Stimulated activated CD4-positive, alpha-beta T cell treated with anti-CD3 and anti-CD28 coated beads, Interleukin-1b, Interleukin-23, amount 100 ng/mL, for 24 hours (primary cell): ENCODE measurements around the gene TOB2.

Experiments used
- DNase-seq, 4 experiments: peaks; one replicate each; pipeline ENCODE4 v3.0.0-alpha.2; 2020; ENCODE audit warnings: low read depth in 4 of 4, low spot score in 1 of 4

TOB2 gene, protein sequence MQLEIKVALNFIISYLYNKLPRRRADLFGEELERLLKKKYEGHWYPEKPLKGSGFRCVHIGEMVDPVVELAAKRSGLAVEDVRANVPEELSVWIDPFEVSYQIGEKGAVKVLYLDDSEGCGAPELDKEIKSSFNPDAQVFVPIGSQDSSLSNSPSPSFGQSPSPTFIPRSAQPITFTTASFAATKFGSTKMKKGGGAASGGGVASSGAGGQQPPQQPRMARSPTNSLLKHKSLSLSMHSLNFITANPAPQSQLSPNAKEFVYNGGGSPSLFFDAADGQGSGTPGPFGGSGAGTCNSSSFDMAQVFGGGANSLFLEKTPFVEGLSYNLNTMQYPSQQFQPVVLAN

DNA sequence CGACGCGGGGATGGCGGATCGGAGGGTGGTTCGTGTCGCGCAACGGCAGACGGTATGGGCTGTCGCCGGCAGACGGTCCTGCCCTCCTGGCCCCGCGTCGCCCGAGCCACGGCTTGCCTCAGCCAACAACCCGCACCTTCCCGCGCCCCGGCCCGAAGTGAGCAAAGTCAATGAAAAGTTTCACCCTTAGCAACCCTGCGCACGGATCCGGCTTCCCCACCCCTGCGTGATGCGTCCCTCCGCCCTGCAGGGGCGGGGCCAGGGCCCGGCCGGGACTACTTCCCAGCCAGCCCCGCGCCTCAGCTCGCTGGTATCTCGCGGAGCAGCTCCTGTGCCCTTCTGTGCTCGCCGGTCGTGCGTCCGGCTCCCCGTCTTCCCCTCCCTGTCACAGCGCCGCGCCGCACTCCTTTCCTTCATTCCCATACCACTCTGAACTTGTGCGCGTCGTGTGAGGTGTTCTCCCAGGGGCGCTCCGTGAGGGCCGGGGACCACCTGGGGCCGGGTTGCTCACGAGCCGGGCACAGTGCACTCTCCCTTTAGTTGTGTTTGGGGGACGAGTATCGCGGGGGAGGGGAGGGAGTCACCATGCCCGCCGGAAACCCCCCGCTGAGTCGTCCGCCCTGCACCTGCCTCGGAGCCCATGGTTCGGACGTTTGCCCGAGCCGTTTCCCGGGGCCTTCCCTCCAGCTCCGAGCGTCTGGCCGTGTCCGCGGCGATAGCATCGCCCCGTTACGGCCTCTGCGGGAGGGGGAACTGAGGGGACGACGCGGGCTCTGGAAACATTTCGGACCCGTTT lies at the start of gene TOB2:
Gene TOB2 (minus strand): TSS at position 163 of the 796 bp plus-strand sequence. CDS start 9,456 bp downstream, outside the sequence.
- peak; percentile 79 to 92 (median 92) for DNase-seq

DNA sequence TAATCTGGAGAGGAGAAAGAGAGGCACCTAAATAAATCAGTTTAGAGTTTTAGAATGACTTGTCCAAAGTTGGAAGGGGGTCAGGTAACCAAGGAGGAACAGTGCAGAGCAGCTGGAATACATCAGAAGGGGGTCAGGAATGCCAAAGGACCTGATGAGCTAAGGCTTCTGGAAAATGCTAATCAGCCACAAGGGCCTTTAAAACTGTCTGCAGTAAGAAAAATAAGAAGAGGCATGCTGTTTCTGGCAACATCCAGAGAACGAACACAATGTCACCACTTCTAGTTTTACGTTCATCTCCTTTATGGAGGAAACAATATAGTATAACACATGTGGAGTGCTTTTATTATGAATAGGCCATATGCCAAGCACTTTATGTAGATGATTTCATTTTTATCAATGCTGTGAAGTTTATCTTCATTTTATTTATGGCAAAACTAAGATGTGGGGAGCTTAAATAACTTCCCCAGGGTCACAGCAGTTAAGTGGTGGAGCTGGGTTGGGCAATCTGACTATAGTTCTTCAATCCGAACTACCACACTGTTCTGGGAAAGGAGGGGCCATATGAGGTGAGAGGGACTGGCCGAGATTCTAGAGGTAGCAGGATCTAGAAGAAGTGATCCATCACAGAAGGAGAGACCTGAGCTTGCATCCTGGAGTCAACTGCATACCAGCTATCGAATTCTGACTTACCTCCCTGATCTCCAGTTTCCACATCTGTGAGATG lies 44.9 kb upstream of the TOB2 start:
- DNase-seq = no peak

DNA sequence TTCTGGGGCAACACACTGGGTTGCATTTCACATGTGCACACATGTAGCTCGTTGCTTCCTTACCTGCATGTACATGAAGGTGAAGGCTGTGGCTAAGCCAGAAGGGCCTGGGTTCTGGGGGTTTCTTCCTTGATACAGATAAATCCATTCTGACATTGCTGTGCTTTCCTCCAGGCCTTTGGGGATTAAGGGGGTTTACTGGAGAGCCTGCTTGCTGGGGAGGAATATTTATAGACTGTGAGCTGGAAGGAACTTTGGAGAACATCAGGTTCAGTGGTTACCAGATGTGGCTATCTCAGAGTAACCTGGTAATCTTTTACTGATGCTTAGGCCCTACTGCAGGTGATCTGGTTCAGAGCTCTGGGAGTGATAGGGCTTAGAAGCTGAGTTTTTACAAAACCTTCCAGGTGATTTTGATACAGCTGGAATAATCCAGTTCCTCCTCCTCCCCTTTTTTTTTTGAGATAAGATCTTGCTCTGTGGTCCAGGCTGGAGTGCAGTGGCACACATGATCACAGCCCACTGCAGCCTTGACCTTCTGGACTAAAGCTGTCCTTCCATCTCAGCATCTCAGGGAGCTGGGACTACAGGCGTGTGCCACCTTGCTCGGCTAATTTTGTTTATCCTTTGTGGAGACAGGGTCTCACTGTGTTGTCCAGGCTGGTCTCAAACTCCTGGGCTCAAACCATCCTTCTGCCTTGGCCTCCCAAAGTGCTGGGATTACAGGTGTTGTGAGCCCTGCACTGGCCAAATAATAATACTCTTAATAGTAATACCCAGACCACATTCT lies 42.2 kb upstream of the TOB2 start:
- DNase-seq = no peak

DNA sequence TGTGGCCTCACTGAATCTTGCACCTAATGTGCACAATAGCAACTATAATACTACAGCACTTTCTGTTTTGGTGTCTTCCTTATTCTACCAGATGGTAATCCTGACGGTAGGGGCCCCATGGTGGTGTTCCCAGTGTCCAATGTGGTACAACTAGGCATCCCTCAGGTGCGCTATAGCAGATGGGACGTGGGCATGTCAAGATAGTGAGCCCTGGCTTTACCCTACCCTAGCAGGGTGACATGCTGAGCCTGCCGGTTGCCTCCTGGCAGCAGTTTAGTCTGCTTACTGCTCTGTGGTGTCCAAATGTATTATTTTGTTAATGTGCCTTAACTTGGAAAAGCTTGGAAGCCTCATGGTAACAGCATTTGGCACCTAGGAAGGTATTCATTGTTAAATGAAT lies 41.5 kb upstream of the TOB2 start:
- DNase-seq = no peak

DNA sequence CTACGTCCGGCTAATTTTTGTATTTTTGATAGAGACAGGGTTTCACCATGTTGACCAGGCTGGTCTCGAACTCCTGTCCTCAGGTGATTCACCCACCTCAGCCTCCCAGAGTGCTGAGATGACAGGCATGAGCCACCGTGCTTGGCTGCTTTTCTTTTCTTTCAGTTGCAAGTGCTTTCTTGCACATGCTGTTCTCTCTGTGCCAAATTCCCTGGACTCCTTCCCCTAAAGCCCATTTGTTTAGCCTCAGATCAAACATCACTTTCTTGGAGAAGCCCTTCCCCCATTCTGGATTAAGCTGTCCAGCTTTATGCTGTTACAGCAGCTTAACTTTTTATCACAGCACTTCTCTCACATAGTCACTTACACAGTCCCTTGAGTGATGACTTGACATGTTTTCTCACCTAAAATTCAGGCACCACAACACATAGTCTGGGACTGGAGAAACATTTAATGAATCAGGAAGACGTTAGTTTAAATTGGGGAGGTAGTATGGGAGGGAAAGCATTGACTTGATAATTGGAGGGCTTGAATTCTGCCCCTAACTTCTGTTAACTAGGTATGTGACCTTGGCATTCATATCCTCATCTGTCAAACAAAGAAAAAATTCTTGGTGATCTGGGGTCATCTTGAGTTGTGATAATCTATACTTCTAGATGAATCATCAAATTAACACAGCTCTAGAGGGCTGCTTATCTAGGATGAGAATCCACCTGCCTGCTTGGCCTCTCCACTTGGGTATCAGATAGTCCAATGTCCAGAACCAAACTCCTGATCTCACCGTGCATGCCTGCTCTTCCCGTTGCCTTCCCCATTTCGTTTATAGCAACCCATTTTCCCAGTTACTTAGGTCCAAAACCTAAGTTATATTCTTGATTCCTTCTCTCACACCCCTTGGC lies 40.7 kb upstream of the TOB2 start:
- DNase-seq = no peak

DNA sequence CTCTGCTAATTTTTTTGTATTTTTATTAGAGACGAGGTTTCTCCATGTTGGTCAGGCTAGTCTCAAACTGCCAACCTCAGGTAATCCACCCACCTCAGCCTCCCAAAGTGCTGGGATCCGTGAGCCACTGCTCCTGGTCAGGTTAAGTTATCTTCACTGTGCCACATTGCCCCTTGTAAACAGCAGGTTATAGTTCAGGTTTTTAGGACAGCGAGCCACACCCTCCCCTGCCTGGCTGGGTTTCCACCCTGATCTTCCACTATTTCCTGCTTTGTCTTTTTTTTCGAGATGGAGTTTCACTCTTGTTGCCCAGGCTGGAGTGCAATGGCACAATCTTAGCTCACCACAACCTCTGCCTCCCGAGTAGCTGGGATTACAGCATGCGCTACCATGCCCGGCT lies 38.4 kb upstream of the TOB2 start:
- DNase-seq = no peak

DNA sequence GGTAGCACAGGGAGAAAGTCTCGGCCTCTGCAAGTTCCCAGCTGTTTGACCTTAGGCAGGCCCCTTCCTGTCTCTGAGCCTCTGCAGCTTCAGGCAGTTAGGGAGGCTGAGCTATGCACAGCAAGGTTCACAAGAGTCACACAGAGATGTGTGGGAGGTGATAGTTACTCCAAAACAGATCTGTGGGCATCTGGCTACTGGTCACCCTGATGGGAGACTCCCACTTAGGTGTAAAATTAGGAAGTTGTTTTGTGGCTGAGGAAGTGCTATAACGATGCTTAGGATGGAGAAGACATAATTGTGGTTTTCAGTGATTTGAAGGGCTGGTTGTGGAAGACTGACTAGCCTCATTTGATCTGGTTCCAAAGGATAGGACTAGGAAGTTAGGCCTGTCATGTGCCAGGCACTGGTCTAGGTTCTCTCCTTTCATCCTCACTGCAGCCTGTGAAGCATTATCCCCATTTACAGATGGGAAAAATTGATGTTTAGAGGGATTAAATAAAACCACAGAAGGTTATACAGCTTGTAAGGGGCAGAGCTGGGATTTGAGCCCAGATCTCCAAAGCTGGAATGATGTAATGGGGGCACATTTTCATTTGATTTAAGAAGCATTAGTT lies 35.8 kb upstream of the TOB2 start:
- DNase-seq = no peak

DNA sequence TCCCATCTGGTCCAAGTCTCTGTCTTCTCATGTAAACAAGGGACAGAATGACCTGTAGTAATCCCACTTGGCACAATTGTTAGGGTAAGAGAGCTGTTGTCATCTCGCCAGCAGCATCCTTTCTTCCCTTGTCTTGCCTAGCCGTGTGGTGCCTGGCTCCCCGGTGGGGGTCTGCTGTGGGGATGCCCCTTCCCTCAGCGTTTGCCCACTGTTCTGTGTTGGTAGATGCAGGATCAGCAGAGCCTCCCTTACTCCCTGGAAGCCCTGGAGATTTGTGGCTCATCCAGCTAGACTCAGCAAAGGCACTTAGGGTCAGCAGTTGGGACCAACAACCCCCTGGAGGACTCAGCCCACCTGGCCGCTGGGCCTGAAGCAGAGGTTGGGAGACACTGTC lies 35.3 kb upstream of the TOB2 start:
- DNase-seq = no peak

DNA sequence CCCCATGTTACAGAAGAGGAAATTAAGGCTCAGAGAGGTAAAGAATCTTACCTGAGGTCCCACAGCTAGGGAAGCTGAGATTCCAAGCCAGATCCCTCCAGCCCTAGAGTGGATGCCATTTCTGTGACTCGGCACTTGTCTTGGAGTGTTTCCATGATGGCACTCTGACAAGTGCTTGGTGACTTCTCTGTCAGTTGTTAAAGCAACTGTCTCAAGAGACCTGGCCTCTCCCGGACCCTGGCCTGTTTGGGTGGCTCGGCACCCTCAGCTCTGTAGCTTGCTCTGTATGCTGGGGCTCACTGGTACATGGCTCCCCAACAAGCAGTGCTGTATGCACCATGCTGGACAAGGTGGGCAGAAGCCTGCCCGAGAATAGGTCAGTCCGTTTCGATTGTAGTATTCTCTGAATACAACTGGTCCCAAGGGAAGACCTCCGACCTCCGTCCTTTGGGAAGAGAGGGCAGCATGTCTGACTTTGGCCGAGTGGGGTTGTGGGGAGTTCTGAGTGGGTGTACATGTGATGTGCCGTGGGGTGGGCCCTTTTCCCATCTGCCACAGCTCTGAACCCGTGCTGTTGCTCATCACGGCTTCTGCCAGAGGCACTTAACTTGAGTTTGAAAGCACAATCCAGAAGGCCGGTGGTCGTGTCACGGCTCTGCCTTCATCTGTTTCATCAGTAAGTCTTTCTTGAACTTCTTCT lies 34.7 kb upstream of the TOB2 start:
- no peak for DNase-seq

DNA sequence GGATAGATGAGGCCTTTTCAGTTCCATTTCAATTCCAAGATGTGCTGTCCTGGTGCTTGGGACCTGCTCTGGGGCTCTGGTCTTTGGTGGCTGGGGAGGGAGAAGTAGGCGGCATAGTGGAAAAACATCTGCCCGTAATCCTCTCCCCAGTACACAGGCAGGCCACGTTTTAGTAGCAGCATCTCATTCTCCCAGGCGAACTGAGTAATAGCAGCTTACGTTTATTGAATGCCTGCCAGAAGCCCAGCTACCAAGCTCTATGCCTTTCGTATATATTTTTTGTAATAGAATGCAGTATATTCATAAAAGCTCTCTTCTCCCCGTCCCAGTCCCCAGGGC lies 33.8 kb upstream of the TOB2 start:
- no peak for DNase-seq

DNA sequence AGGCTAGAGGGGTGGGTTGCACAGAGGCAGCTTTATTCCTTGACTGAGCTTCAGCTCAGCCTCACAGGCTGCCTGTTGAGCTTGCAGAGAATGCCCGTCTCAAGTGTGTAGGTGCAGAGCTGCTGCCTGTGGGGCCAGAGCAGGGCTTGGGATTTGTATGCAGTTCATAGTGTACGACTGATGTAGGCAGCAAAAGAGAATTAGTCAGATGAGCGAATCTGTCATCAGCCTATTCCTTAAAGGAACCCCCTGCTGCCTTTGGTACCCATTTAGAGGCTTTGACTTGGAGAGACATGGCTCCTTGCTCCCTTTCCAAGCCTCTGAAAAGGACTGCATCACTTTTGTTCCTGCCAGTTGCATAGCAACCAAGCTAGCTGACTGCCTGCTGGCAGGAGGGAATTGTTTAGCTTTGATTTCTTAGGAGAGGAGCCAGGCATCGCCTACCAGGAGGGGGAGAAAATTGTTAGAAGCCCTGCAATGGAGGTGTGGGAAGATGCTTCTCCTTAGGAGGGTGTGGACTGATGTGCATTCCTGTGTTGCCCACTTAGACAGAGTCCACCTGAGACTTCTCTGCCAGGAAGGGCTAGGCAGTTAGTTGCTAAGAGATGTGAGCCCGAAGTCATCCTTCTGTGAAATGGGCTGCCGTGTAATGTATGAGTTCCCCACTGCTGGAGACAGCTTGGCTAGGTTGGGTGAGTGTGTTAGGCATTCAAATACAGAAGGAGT lies 33.2 kb upstream of the TOB2 start:
- no peak for DNase-seq

DNA sequence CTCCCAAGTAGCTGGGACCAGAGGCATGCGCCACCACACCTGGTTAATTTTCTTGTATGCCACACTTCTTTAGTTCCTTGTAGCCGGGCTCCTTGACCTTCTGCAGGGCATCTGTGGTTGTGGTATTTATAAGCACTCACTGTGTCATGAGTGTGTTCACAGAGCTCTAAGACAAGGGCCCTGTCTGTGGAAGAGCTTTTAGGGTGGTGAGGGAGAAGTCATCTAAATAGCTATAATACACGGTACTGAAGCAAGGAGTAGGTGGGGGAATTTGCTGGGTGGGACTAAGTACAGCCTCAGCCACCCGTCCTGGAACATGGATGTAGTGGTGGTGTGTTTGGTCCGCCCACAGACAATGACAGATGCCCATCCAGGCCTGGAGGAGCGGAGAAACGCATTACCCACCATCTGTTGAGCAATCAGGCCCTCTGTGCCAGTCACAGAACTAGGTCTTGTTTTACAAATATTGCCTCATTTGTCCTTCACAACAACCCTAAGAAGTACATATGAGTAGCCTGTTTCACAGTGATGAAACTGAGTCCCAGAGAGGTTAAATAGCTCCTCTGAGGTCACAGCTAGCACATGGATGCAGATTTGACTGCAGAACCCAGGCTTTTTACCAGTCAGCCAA lies 32.4 kb upstream of the TOB2 start:
- DNase-seq = no peak

DNA sequence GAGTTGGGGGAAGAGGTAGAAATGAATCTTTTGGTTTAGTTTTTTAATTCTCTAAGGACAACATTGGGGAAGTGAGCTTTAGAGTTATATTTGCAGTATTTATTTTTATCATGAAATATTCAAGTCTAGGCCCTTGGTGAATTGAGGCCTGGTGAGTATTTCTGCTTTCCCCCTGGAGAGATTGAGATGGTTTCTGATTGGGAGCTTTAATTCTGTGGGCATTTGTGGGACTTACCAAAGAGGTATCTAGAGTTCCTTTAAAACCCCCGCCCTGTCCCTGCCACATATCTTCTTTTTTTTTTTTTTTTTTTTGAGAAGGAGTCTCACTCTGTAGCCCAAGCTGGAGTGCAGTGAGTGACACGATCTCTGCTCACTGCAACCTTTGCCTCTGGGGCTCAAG lies 31.9 kb upstream of the TOB2 start:
- DNase-seq = no peak

DNA sequence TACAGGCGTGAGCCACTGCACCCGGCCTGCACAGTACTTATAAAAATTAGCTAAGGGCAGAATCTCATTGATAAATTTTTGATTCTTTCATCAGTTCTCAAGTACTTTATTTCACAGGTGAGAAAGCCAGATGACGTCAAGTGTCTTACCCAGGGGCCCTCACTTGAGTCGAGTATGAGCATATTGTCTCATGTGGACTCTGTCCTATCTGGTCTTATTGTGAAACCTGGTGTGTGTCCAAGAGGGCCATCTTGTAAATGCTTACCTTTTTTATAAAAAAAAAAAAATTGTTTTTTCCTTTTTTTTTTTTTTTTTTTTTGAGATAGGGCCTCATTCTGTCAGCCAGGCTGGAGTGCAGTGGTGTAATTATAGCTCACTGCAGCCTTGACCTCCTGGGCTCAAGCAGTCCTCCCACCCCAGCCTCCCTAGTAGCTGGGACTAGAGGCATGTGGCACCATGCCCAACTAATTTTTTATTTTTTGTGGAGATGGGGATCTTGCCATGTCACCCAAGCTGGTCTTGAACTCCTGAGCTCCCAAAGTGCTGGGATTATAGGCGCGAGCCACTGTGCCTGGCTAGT lies 28.4 kb upstream of the TOB2 start:
- DNase-seq = no peak

DNA sequence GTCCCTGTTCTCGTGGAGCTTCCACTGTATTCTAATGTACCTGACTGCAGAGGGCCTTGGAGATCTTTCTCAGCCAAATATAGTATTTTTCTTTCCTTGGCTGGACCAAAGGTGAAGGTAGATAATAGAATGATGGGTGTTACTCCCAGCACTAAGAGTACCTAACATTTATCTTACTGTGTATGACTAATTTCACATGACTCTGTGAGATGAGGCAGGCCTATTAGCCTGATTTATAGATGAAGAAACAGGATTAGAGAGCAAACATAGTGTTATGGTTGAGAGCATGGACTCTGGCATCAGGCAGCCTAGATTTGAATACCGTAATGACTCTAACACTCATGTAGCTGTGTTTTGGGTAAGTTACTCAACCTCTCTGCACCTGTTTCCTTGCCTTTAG lies 25.0 kb upstream of the TOB2 start:
- no peak for DNase-seq

DNA sequence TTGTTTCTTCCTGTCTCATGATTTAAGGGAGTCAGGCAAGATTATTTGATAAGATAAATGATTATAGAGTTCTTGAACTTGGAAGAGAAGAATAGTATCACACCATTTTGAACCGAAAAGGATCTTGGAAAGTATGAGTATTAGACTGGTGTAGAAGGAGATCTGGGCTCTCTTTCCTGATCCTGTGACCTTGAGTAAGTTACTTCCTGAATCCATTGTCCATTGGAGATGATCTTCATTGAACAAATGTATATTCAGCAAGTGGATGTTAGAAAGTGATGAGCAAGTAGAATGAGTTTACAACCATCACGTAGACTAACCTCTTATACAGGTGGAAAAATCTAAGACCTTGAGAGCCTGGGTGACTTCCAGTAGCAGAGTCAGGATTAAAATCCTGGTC lies 24.3 kb upstream of the TOB2 start:
- no peak for DNase-seq

DNA sequence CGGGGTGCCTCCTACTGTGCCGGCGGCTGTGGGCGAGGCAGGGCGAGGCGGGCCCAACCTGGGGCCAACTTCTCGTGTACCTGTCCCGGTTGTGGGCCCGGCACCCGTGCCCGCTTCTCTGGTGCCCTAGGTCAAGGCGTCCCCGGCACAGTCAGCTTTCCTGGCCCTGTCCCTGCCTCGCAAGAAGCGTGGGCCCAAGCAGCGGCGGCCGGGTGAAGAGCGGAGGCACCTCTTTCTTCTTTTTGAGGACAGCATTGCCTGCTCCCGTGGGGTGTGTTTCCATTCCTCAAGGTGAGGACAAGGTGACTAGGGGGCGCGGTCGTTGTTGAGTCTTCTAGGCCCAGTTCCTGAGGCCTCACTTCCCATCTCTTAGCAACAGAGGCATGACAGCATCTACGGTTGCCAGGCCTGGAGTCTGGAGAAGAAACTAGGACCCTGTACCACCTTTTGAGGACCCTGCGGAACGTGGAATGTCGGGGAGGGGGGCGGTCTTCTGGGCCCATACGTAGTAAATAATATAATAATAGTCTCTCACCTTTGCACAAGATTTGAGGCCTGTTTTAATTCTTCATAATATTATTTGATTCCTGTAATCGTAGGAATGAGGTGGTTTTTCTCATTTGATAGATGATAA lies 22.7 kb upstream of the TOB2 start:
- peak in 1 of 4 experiments; percentile 27 for DNase-seq
